Fibroblast of lung (primary cell): ENCODE data around the gene CERS6. TPM values are rescaled to one million over a fixed set of nuclear protein-coding genes. Genes with fewer than 3 reads are reported as not detected.

Experiments used
- DNase-seq, 2 donors: peaks; one replicate each; pipeline versions ENCODE4 v3.0.0 to v3.0.0-alpha.2; 2010; ENCODE audit warnings: low read depth in 2 of 2
- H2AFZ ChIP-seq: 2 replicates; pipeline ENCODE4 v1.5.1; 2012; ENCODE audit warnings: low read length, control low read depth, inconsistent platforms
- H3K27ac ChIP-seq: 2 replicates; pipeline ENCODE4 v1.5.1; 2011; ENCODE audit warnings: low read length, control low read depth; ENCODE audit not compliant: insufficient read depth
- H3K27me3 ChIP-seq: 2 replicates; pipeline ENCODE4 v1.5.1; 2011; ENCODE audit warnings: mild to moderate bottlenecking, low read length; ENCODE audit not compliant: control insufficient read depth, insufficient read depth
- H3K36me3 ChIP-seq: 2 replicates; pipeline ENCODE4 v1.5.1; 2011; ENCODE audit warnings: low read length; ENCODE audit not compliant: control insufficient read depth, insufficient read depth
- H3K4me1 ChIP-seq: 2 replicates; pipeline ENCODE4 v1.5.1; 2011; ENCODE audit warnings: low read length; ENCODE audit not compliant: control insufficient read depth, insufficient read depth; ENCODE audit errors: extremely low read depth
- H3K4me2 ChIP-seq: 2 replicates; pipeline ENCODE4 v1.5.1; 2011; ENCODE audit warnings: low read length, control low read depth; ENCODE audit not compliant: insufficient read depth; ENCODE audit errors: extremely low read depth
- H3K4me3 ChIP-seq, 4 experiments: fragments of 200-600 bp in 1 of 4; sonication (generic) in 1 of 4; replicated peaks in 1 of 4; 2 replicates each; pipeline ENCODE4 v1.5.1; 2011 to 2016; ENCODE audit warnings: low read length in 4 of 4, low read depth in 3 of 4, mild to moderate bottlenecking in 3 of 4, control low read depth in 2 of 4, inconsistent platforms in 1 of 4, mixed read lengths in 1 of 4; ENCODE audit not compliant: insufficient read depth in 1 of 4; ENCODE audit errors: control extremely low read depth in 1 of 4
- H3K79me2 ChIP-seq: 2 replicates; pipeline ENCODE4 v1.5.1; 2012; ENCODE audit warnings: mild to moderate bottlenecking, low read length, inconsistent platforms; ENCODE audit not compliant: control insufficient read depth, insufficient read depth
- H3K9ac ChIP-seq: 2 replicates; pipeline ENCODE4 v1.5.1; 2011; ENCODE audit warnings: mild to moderate bottlenecking, low read length, control low read depth; ENCODE audit not compliant: insufficient read depth
- H3K9me3 ChIP-seq: 2 replicates; pipeline ENCODE4 v1.5.1; 2012; ENCODE audit warnings: low read depth, low read length; ENCODE audit not compliant: control insufficient read depth, insufficient read depth
- H4K20me1 ChIP-seq: 2 replicates; pipeline ENCODE4 v1.5.1; 2011; ENCODE audit warnings: low read length; ENCODE audit not compliant: control insufficient read depth, insufficient read depth; ENCODE audit errors: extremely low read depth
- CTCF ChIP-seq, 2 donors: IDR thresholded peaks in 1 of 2; conservative IDR thresholded peaks in 1 of 2; 1 replicate in 1 of 2; 2 replicates in 1 of 2; pipeline ENCODE4 v1.5.1; 2011 to 2012; ENCODE audit warnings: low read length in 2 of 2, control low read depth in 1 of 2, inconsistent platforms in 1 of 2, low read depth in 1 of 2, mild to moderate bottlenecking in 1 of 2
- EZH2 ChIP-seq: IDR thresholded peaks from 2 replicates; pipeline ENCODE4 v1.5.1; 2012; ENCODE audit warnings: low read length, control low read depth, mild to moderate bottlenecking; ENCODE audit errors: missing control alignments
- polyA plus RNA-seq, 2 donors: library from polyadenylated mRNA; depleted of rRNA in 1 of 2; stranded (reverse) in 1 of 2; unstranded in 1 of 2; fragments of >200 nt; gene quantifications; 2 replicates each; pipeline ENCODE4 v1.2.1, GENCODE V29; 2011 to 2012; ENCODE audit warnings: missing spikeins in 1 of 2
- total RNA-seq: library from RNA; depleted of rRNA; stranded (reverse); fragments of >200 nt; gene quantifications from 2 replicates; pipeline ENCODE4 v1.2.1, GENCODE V29; 2014

The CERS6 gene
- total and polyA plus RNA-seq, 2 donors (not counting 1 experiment from before 2014, with no cell fraction given), result 7.2 to 16.5 TPM

GRCh38 chr2:168495524-168495923, 39.5 kb downstream of the CERS6 start:
- no peaks in the 10 kb centered on the region for H3K9me3 ChIP-seq

DNA sequence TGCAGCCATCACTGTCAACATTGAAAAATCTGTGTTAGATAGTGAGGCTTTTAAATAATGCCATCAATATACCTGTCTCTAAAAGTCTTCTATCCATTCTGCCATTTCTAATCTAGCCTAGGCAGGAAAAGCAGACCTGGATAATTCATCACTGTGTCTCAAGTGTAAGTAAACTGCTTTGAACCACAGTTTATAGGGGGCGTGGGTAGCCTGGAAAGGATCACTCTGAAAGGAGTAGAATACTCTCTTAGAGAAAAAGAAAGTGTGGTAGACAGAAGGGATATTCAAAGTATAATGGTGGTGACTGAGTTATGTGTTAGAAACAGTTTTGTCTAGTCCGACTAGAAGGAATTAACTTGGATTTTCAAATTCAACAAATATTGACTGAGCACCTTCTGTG, 40.8 kb downstream of the CERS6 start:
- no peak for TF ChIP-seq EZH2
- no peak for TF ChIP-seq CTCF (conservative IDR thresholded peaks at IDR 0.05 in 1 of 2, IDR thresholded peaks at IDR 0.05 in 1 of 2; ENCODE audit: low read depth in 1 of 2, low read length in 2 of 2)
- no peaks in the 10 kb centered on the region for H3K79me2 ChIP-seq
- H3K4me1 ChIP-seq, result no peaks in the 10 kb centered on the region
- no peak overlapping the region for H2AFZ ChIP-seq
- no peaks in the 10 kb centered on the region for H3K36me3 ChIP-seq
- no peak overlapping the region for H3K9ac ChIP-seq
- DNase-seq, result no peak
- no peak overlapping the region for H3K4me3 ChIP-seq
- no peaks in the 10 kb centered on the region for H3K9me3 ChIP-seq
- no peaks in the 10 kb centered on the region for H3K27me3 ChIP-seq
- no peak overlapping the region for H3K27ac ChIP-seq
- H3K4me2 ChIP-seq, result no peak overlapping the region
- no peaks in the 10 kb centered on the region for H4K20me1 ChIP-seq

More at GRCh38 chr2:168495524-168495923, 39.5 kb downstream of the CERS6 start:
- TF ChIP-seq EZH2, result no peak
- Histone ChIP-seq H3K79me2 (no peaks in the 10 kb centered on the region), H3K4me2 (no peak overlapping the region), H3K4me1 (peaks cover 4% of the 10 kb centered on the region), H3K9ac (no peak overlapping the region), H3K36me3 (no peaks in the 10 kb centered on the region), H3K27ac (no peak overlapping the region), H3K27me3 (no peaks in the 10 kb centered on the region), H4K20me1 (no peaks in the 10 kb centered on the region), H3K4me3 (no peak overlapping the region), H2AFZ (no peak overlapping the region)
- no peak for DNase-seq

- TF ChIP-seq EZH2, result no peak
- TF ChIP-seq CTCF (conservative IDR thresholded peaks at IDR 0.05 in 1 of 2, IDR thresholded peaks at IDR 0.05 in 1 of 2; ENCODE audit: low read depth in 1 of 2, low read length in 2 of 2), result no peak
- Histone ChIP-seq H4K20me1 (no peaks in the 10 kb centered on the region), H3K79me2 (no peaks in the 10 kb centered on the region), H2AFZ (no peak overlapping the region), H3K9ac (no peak overlapping the region), H3K4me1 (no peaks in the 10 kb centered on the region), H3K36me3 (no peaks in the 10 kb centered on the region), H3K27ac (no peak overlapping the region), H3K27me3 (no peaks in the 10 kb centered on the region), H3K4me2 (no peak overlapping the region), H3K4me3 (no peak overlapping the region), H3K9me3 (no peaks in the 10 kb centered on the region)
- DNase-seq, result peak in 1 of 2 donors; percentile 26
Measured at GRCh38 chr2:168499500-168499899, 43.4 kb downstream of the CERS6 start.
